Retinal pigment epithelial cell (primary cell): ENCODE results near the gene ETFA.

Experiments used
- DNase-seq: peaks from one replicate; pipeline ENCODE4 v3.0.0-alpha.2; 2010; ENCODE audit warnings: low read depth
- H3K4me3 ChIP-seq: 2 replicates; pipeline ENCODE4 v1.5.1; 2011; ENCODE audit warnings: mild to moderate bottlenecking, low read length, control low read depth, moderate library complexity
- TF ChIP-seq, protein P1 (sequence below): conservative IDR thresholded peaks from 2 replicates; pipeline ENCODE4 v1.5.1; 2011; ENCODE audit warnings: low read depth, low read length, control low read depth, inconsistent platforms

Gene ETFA

GRCh38 chr15:76340198-76340802 lies 29.0 kb upstream of the ETFA start:
- TF ChIP-seq, protein P1, sequence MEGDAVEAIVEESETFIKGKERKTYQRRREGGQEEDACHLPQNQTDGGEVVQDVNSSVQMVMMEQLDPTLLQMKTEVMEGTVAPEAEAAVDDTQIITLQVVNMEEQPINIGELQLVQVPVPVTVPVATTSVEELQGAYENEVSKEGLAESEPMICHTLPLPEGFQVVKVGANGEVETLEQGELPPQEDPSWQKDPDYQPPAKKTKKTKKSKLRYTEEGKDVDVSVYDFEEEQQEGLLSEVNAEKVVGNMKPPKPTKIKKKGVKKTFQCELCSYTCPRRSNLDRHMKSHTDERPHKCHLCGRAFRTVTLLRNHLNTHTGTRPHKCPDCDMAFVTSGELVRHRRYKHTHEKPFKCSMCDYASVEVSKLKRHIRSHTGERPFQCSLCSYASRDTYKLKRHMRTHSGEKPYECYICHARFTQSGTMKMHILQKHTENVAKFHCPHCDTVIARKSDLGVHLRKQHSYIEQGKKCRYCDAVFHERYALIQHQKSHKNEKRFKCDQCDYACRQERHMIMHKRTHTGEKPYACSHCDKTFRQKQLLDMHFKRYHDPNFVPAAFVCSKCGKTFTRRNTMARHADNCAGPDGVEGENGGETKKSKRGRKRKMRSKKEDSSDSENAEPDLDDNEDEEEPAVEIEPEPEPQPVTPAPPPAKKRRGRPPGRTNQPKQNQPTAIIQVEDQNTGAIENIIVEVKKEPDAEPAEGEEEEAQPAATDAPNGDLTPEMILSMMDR, result no peak
- no peak overlapping the region for H3K4me3 ChIP-seq
- no peak for DNase-seq

- DNase-seq, result no peak
- H3K4me3 ChIP-seq, result no peak overlapping the region
- TF ChIP-seq, protein P1, result no peak
These were observed 28.3 kb upstream of the ETFA start for GRCh38 chr15:76339305-76340197.

GRCh38 chr15:76338486-76339304 lies 27.4 kb upstream of the ETFA start:
- no peak for DNase-seq
- H3K4me3 ChIP-seq, result no peak overlapping the region

DNA sequence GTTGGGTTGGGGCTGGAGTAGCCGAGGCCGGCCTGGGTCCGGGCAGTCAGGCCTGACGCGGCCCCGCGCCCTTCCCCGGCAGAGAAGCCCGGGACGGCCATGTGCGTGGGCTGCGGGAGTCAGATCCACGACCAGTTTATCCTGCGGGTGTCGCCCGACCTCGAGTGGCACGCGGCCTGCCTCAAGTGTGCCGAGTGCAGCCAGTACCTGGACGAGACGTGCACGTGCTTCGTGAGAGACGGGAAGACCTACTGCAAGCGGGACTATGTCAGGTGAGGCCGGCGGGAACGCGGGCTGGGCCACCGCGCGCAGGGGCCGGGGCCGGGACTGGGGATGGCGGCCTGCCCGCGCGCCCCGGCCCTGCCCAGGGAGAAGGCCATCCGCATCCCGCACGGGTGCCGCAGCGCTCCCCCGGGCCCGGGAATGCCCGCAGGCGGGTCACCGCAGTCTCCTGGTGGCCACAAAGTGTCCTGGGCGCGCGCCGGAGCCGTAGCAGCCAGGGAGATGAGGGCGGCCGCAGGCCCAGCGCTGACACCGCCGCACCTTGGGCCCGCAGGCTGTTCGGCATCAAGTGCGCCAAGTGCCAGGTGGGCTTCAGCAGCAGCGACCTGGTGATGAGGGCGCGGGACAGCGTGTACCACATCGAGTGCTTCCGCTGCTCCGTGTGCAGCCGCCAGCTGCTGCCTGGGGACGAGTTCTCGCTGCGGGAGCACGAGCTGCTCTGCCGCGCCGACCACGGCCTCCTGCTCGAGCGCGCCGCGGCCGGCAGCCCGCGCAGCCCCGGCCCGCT lies 26.6 kb upstream of the ETFA start:
- DNase-seq, result no peak
- TF ChIP-seq, protein P1, result no peak
- no peak overlapping the region for H3K4me3 ChIP-seq

More at GRCh38 chr15:76338486-76339304, 27.4 kb upstream of the ETFA start:
- TF ChIP-seq, protein P1, result no peak

GRCh38 chr15:76337059-76337695 lies 25.9 kb upstream of the ETFA start:
- H3K4me3 ChIP-seq, result no peak overlapping the region
- DNase-seq, result no peak
- TF ChIP-seq, protein P1, result no peak

DNA sequence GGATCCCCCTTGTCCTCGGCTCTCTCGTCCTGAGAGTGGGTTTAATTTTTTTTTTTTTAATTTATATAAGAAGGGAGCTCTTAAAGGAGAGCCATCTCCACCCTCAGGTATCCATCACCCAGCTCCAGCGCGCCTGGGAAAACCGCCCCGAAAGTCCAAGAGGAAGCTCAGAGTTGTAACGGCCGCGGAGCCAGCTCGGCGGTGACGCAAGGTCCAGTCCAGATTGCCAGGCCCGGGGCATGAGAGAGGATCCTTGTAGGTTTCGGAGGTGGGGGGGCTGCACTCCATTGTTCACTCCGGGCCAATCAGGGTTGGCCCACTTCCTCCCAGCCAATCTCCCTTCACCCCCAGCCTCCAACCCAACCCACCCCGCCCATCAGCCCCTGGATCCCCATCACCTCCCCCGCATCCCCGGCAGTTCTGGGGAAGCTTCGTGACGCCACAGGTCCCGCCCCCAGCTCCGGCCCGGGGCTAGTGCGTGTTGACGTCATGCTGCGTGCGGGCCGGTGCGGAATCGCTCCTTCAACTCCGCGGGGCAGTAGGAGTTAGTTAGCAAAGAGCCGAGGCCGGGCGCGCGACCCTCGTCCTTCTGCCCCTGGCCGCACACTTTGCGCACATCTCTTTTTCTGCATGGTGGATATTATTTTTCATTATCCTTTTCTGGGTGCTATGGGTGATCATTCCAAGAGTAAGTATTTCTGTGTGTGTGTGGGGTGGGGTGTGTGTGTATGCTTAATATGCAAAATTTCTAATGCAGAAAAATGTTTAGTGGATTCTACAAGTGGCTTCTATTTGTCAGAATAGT lies 25.2 kb upstream of the ETFA start, which contains the start of gene ISL2:
TSS of gene ISL2 (plus strand) at position 520 of the 805 bp plus-strand sequence. CDS start at position 631, 111 bp downstream.
- H3K4me3 ChIP-seq, result peak within 1 kb of the TSS; percentile 18
- no peak for DNase-seq

More for the DNA sequence above, 25.2 kb upstream of the ETFA start, which contains the start of gene ISL2:
- TF ChIP-seq, protein P1, result no peak
